ENCODE data around the gene PPP6R2.

The PPP6R2 gene

DNA sequence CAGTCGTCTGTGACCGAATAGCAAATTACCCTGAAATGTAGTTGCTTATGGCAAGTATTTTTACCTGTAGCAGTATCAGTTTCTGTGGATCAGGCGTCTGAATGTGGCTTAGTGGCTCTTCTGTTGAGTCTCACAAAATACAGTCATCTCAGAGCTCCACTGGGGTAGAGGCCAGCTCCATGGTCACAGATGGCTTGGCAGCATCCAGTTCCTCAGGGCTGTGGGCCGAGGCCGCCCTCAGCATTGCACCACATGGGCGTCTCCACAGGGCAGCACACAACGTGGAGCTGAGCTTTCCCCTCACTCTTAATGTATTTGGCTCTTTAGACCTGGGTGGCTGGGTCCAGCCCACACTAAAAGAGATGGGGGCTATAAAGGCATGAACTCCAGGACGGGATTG lies 73.9 kb downstream of the PPP6R2 start:
- Histone ChIP-seq H3K36me3 (replicated peaks) (peaks cover 47% of the 10 kb centered on the region), H3K27me3 (replicated peaks) (no peaks in the 10 kb centered on the region), H3K27ac (no peak overlapping the region), H3K4me3 (ENCODE audit: low read depth, low read length) (no peak overlapping the region)
- TF ChIP-seq CTCF (IDR thresholded peaks at IDR 0.05; ENCODE audit: low read depth, low read length, missing control alignments), result no peak
- in situ Hi-C loops (cut with HindIII; ENCODE audit: low pct_ligation_motif_present, low sequenced_read_pairs), result no loop called here
- no peak for DNase-seq

- Histone ChIP-seq H3K27me3 (replicated peaks) (no peaks in the 10 kb centered on the region), H3K27ac (no peak overlapping the region), H3K36me3 (replicated peaks) (peaks cover 53% of the 10 kb centered on the region), H3K4me3 (ENCODE audit: low read depth, low read length) (no peak overlapping the region)
- DNase-seq, result no peak
- no peak for TF ChIP-seq CTCF (IDR thresholded peaks at IDR 0.05; ENCODE audit: low read depth, low read length, missing control alignments)
- in situ Hi-C loops (cut with HindIII; ENCODE audit: low pct_ligation_motif_present, low sequenced_read_pairs), result no loop called here
Measured at GRCh38 chr22:50417411-50418210, 74.5 kb downstream of the PPP6R2 start.

GRCh38 chr22:50418624-50419023 lies 75.5 kb downstream of the PPP6R2 start:
- H3K4me3 ChIP-seq (ENCODE audit: low read depth, low read length), result no peak overlapping the region
- DNase-seq, result no peak
- no peaks in the 10 kb centered on the region for H3K27me3 ChIP-seq (replicated peaks)
- TF ChIP-seq CTCF (IDR thresholded peaks at IDR 0.05; ENCODE audit: low read depth, low read length, missing control alignments), result no peak
- peaks cover 63% of the 10 kb centered on the region for H3K36me3 ChIP-seq (replicated peaks)
- in situ Hi-C loops (cut with HindIII; ENCODE audit: low pct_ligation_motif_present, low sequenced_read_pairs), result no loop called here
- no peak overlapping the region for H3K27ac ChIP-seq

DNA sequence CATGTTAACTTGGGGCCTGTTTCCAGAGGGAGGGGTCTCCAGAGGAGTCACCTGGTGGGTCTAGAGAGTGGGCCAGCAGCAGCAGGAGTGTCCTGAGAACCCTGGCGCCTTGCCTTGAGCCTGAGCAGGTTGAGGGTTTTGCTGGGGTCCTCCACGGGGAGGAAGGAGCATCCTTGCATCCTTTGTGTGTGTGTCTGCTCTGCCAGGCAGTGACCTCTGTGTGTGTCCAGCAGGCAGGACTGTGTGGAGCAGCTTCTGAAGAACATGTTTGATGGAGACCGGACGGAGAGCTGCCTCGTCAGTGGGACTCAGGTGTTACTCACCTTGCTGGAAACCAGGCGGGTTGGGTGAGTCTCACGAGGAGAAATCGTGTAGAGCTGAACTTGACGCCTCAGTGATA lies 76.0 kb downstream of the PPP6R2 start:
- DNase-seq, result no peak
- in situ Hi-C loops (cut with HindIII; ENCODE audit: low pct_ligation_motif_present, low sequenced_read_pairs), result no loop called here
- TF ChIP-seq CTCF (IDR thresholded peaks at IDR 0.05; ENCODE audit: low read depth, low read length, missing control alignments), result no peak

DNA sequence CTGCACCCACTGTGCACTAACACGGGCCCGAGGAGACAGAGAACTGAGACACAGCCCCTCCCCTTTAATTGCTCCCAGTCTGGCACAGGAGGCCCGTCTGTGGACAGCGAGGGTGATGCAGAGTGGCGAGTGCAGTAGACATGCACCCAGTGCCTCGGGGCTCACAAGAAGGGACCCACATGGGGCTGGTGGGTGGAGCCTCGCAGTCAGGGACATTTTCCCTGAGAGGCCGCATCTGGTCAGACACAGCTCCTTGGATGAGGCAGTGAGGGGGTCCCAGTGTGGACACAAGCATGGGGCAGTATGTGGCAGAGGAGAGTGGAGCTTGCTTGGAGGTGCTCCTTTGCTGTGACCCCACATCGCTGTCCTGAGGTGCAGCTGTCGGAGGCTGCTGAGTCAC lies 76.9 kb downstream of the PPP6R2 start:
- Histone ChIP-seq H3K36me3 (replicated peaks) (peaks cover 62% of the 10 kb centered on the region), H3K27ac (no peak overlapping the region), H3K27me3 (replicated peaks) (no peaks in the 10 kb centered on the region), H3K4me3 (ENCODE audit: low read depth, low read length) (no peak overlapping the region)
- in situ Hi-C loops (cut with HindIII; ENCODE audit: low pct_ligation_motif_present, low sequenced_read_pairs), result no loop called here
- no peak for TF ChIP-seq CTCF (IDR thresholded peaks at IDR 0.05; ENCODE audit: low read depth, low read length, missing control alignments)
- no peak for DNase-seq

More for the DNA sequence above, 76.0 kb downstream of the PPP6R2 start:
- Histone ChIP-seq H3K36me3 (replicated peaks) (peaks cover 61% of the 10 kb centered on the region), H3K27me3 (replicated peaks) (no peaks in the 10 kb centered on the region), H3K4me3 (ENCODE audit: low read depth, low read length) (no peak overlapping the region), H3K27ac (no peak overlapping the region)

DNA sequence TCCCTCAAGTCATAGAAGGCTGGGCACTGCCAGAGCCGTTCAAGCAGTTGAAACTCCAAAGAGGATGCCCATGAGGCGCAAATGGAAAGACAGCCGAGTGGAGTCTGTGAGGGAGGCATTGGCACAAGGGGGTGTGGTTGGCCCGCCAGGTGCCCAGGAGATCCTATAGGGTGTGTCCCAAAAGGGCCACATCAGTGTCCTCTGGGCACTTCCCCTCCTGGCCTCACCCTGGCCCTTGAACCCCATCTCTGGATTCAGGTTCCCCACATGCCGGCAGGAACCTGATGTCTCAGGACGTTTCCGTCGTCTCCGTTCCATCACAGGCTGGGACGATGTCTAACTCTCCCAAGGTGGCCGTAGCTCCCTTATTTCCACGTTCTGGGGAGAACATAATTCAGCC lies 77.5 kb downstream of the PPP6R2 start:
- Histone ChIP-seq H3K36me3 (replicated peaks) (peaks cover 66% of the 10 kb centered on the region), H3K27ac (no peak overlapping the region), H3K4me3 (ENCODE audit: low read depth, low read length) (no peak overlapping the region), H3K27me3 (replicated peaks) (no peaks in the 10 kb centered on the region)
- DNase-seq, result no peak
- no peak for TF ChIP-seq CTCF (IDR thresholded peaks at IDR 0.05; ENCODE audit: low read depth, low read length, missing control alignments)
- in situ Hi-C loops (cut with HindIII; ENCODE audit: low pct_ligation_motif_present, low sequenced_read_pairs), result no loop called here

All from brain microvascular endothelial cell (primary cell).